GM23248 (cell line): ENCODE measurements around the gene PTPRD. TPM values are rescaled to one million over a fixed set of nuclear protein-coding genes. Genes with fewer than 3 reads are reported as not detected.

Source experiments
- DNase-seq: peaks from one replicate; pipeline ENCODE4 v3.0.0-alpha.2; 2015
- H2AFZ ChIP-seq: fragments of 200-600 bp; sonication (generic); 2 replicates; pipeline ENCODE4 v1.6.1; 2016; ENCODE audit warnings: antibody characterized with exemption
- H3F3A ChIP-seq: fragments of 200-600 bp; sonication (generic); 2 replicates; pipeline ENCODE4 v1.6.1; 2016; ENCODE audit warnings: mild to moderate bottlenecking, antibody characterized with exemption, mixed run types; ENCODE audit not compliant: insufficient read depth
- H3K27ac ChIP-seq: fragments of 200-600 bp; sonication (generic); 2 replicates; pipeline ENCODE4 v1.5.1; 2016; ENCODE audit warnings: mild to moderate bottlenecking
- H3K27me3 ChIP-seq: fragments of 200-600 bp; sonication (generic); replicated peaks from 2 replicates; pipeline ENCODE4 v1.6.1; 2016; ENCODE audit warnings: mild to moderate bottlenecking; ENCODE audit not compliant: insufficient read depth
- H3K36me3 ChIP-seq: fragments of 200-600 bp; sonication (generic); 2 replicates; pipeline ENCODE4 v1.6.1; 2016; ENCODE audit warnings: low read depth, mild to moderate bottlenecking
- H3K4me1 ChIP-seq: fragments of 200-600 bp; sonication (generic); 2 replicates; pipeline ENCODE4 v1.6.1; 2016; ENCODE audit warnings: mild to moderate bottlenecking; ENCODE audit not compliant: insufficient read depth
- H3K4me2 ChIP-seq: fragments of 200-600 bp; sonication (generic); one replicate; pipeline ENCODE4 v1.6.1; 2016; ENCODE audit warnings: mild to moderate bottlenecking; ENCODE audit not compliant: unreplicated experiment
- H3K4me3 ChIP-seq: fragments of 200-600 bp; sonication (generic); 2 replicates; pipeline ENCODE4 v1.5.1; 2016; ENCODE audit warnings: mild to moderate bottlenecking
- H3K79me2 ChIP-seq: fragments of 200-600 bp; sonication (generic); 2 replicates; pipeline ENCODE4 v1.6.1; 2016; ENCODE audit warnings: mild to moderate bottlenecking; ENCODE audit not compliant: insufficient read depth
- H3K9ac ChIP-seq: fragments of 200-600 bp; sonication (generic); 2 replicates; pipeline ENCODE4 v1.6.1; 2016; ENCODE audit warnings: mild to moderate bottlenecking
- H3K9me2 ChIP-seq: fragments of 200-600 bp; sonication (generic); 2 replicates; pipeline ENCODE4 v1.6.1; 2016; ENCODE audit warnings: mixed run types, mild to moderate bottlenecking, moderate library complexity; ENCODE audit not compliant: insufficient read depth
- H3K9me3 ChIP-seq: fragments of 200-600 bp; sonication (generic); one replicate; pipeline ENCODE4 v1.6.1; 2017; ENCODE audit warnings: low read depth
- H4K20me1 ChIP-seq: fragments of 200-600 bp; sonication (generic); 2 replicates; pipeline ENCODE4 v1.6.0; 2016; ENCODE audit not compliant: insufficient read depth
- EZH2 ChIP-seq: fragments of 200-600 bp; sonication (generic); IDR thresholded peaks from 2 replicates; pipeline ENCODE4 v1.6.1; 2018; ENCODE audit warnings: antibody characterized with exemption, mild to moderate bottlenecking; ENCODE audit not compliant: insufficient read depth, poor library complexity, severe bottlenecking
- EZH2phosphoT487 ChIP-seq: fragments of 200-600 bp; sonication (generic); IDR thresholded peaks from 2 replicates; pipeline ENCODE4 v1.6.1; 2018; ENCODE audit warnings: antibody characterized with exemption, moderate library complexity, mild to moderate bottlenecking, low read depth; ENCODE audit not compliant: insufficient read depth
- WGBS, 2 experiments: methylation state at CpG; one replicate each; pipeline ENCODE4 v1.1.6; 2015 to 2017; ENCODE audit warnings: low lambda C conversion rate in 2 of 2, low coverage in 1 of 2; ENCODE audit errors: missing lambda C conversion rate in 2 of 2; 5-methylcytosine and 5-hydroxymethylcytosine counted together
- in situ Hi-C: fragments of 300-500 bp; cut with MboI; formaldehyde crosslinking; loops from 2 replicates; pipeline ENCODE4 v1.15.0; 2020
- polyA plus RNA-seq: library from polyadenylated mRNA; unstranded; fragments of >200 nt; fragmentation: Nextera tagmentation; extraction: Ambion mirVana; gene quantifications from 2 replicates; pipeline ENCODE4 v1.2.1, GENCODE V29; 2016
- total RNA-seq: library from RNA; depleted of rRNA; stranded (reverse); fragments of >200 nt; shearing (Covaris generic); gene quantifications from 2 replicates; pipeline ENCODE4 v1.2.3, GENCODE V29; 2014

Gene PTPRD
- total and polyA plus RNA-seq, 2 experiments from 2014 or later = 0.05 TPM; not detected in 1

DNA sequence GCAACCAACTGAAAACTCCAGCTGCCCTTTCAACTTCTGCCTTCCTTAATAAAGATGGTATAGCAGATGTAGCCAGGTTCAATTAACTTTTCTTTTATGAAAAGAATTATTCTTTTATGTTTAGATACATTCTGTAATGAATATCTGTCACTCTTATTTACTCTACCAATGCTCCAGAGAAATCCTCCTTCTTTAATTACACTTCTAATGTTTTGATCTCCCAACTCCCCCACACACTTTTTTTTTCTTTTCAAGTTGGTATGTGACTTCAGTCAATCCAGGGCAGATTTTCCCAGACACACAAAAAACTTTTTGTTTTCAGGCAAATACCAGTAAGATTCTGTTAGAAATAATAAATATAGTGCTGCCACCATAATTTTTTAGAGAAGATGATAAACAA is 1813.2 kb downstream of the PTPRD start:
- TF ChIP-seq EZH2 (no peak), EZH2phosphoT487 (no peak)
- Histone ChIP-seq H3K27me3 (no peaks in the 10 kb centered on the region), H3K9me3 (peaks cover 4% of the 10 kb centered on the region), H3K4me2 (no peak overlapping the region), H3K4me1 (no peaks in the 10 kb centered on the region), H2AFZ (no peak overlapping the region), H3K4me3 (no peak overlapping the region), H3K9me2 (no peaks in the 10 kb centered on the region), H3K36me3 (no peaks in the 10 kb centered on the region), H3K27ac (no peak overlapping the region), H3K9ac (no peak overlapping the region), H3K79me2 (no peaks in the 10 kb centered on the region), H3F3A (no peaks in the 10 kb centered on the region), H4K20me1 (no peaks in the 10 kb centered on the region)
- in situ Hi-C loops = no loop called here
- no peak for DNase-seq

DNA sequence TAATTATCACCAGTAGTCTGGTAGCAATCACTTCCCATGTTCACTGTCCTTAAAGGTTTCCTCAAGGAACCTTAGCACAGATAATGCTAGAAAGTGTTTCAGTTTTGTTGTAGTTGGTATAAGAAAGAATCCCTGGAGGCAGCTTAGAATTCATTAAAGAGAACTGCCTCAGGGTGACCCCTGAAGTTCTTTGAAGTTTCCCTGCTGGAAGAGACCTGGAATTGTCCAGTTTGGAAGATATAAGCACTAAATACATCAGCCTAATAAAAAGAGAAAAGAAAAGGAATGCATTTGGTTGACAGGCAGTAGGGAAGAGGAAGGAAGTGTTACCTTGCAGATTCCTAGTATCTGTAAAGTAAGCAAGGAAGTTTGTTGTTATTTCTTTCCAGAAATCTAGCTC is 1813.6 kb downstream of the PTPRD start:
- no peak for TF ChIP-seq EZH2phosphoT487
- TF ChIP-seq EZH2 = no peak
- Histone ChIP-seq H3K4me1 (no peaks in the 10 kb centered on the region), H3K36me3 (no peaks in the 10 kb centered on the region), H3K4me3 (no peak overlapping the region), H3K4me2 (no peak overlapping the region), H3K9ac (no peak overlapping the region), H3K27me3 (no peaks in the 10 kb centered on the region), H2AFZ (no peak overlapping the region), H3K9me3 (peaks cover 4% of the 10 kb centered on the region), H4K20me1 (no peaks in the 10 kb centered on the region), H3F3A (no peaks in the 10 kb centered on the region), H3K27ac (no peak overlapping the region), H3K79me2 (no peaks in the 10 kb centered on the region), H3K9me2 (no peaks in the 10 kb centered on the region)
- in situ Hi-C loops = no loop called here
- DNase-seq = no peak

DNA sequence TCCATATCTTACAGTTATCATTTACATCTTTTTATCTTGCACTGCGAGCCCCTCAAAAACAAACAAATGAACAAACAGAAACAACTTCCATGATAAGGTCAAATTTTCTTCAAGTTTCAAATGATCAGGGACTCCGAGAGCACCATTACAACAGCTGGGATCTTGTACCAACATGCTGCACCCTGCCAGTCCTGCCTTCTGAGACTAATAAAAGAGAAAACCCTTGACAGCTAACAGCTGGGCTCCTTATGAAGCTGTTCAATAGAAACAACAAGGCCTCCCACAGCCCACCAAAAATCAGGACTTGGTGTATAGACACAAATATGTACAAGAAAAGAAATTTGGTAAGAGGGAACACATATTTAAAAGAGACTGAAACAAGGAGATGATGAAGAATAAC is 1828.0 kb downstream of the PTPRD start:
- Histone ChIP-seq H3K4me1 (no peaks in the 10 kb centered on the region), H3K4me2 (no peak overlapping the region), H4K20me1 (no peaks in the 10 kb centered on the region), H3K4me3 (no peak overlapping the region), H3K9me2 (no peaks in the 10 kb centered on the region; the same call in 1 of the 2 replicates), H3K79me2 (no peaks in the 10 kb centered on the region), H3K9ac (no peak overlapping the region), H3K9me3 (no peaks in the 10 kb centered on the region), H3K36me3 (no peaks in the 10 kb centered on the region), H3K27me3 (no peaks in the 10 kb centered on the region), H3F3A (no peaks in the 10 kb centered on the region), H2AFZ (no peak overlapping the region), H3K27ac (no peak overlapping the region)
- DNase-seq = no peak
- TF ChIP-seq EZH2 (no peak), EZH2phosphoT487 (no peak)
- in situ Hi-C loops = no loop called here
- WGBS, 2 experiments = 0 to 11% methylated on average over 2 of the region's 2 CpGs

DNA sequence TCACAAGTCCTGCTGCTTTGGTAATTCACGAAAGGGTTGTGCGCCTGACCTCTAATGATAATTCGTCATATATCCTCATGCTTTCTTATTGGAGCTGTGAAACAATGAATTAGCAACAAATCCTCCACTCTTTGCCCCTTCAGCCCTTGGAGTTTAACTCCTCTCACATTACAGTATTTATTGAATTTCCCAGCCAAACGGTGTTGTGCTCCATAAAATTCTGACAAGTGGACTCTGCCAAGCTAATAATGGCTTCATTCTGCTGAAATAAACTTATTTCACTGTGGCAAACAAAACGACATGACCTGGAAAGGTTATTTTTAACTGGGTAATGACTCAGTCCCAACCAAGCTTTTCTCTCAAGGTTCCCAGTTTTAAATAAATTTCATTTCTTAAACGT is 1828.9 kb downstream of the PTPRD start:
- Histone ChIP-seq H3K9me2 (no peaks in the 10 kb centered on the region; the same call in 1 of the 2 replicates), H3K9ac (no peak overlapping the region), H3K4me1 (no peaks in the 10 kb centered on the region), H3K36me3 (no peaks in the 10 kb centered on the region), H3K27ac (no peak overlapping the region), H3K27me3 (no peaks in the 10 kb centered on the region), H3K4me2 (no peak overlapping the region), H2AFZ (no peak overlapping the region), H3K9me3 (no peaks in the 10 kb centered on the region), H3K79me2 (no peaks in the 10 kb centered on the region), H4K20me1 (no peaks in the 10 kb centered on the region), H3F3A (no peaks in the 10 kb centered on the region), H3K4me3 (no peak overlapping the region)
- TF ChIP-seq EZH2phosphoT487 (no peak), EZH2 (no peak)
- DNase-seq = no peak
- 29% methylated on average over 6 of the region's 6 CpGs for WGBS, 2 experiments
- in situ Hi-C loops = no loop called here

DNA sequence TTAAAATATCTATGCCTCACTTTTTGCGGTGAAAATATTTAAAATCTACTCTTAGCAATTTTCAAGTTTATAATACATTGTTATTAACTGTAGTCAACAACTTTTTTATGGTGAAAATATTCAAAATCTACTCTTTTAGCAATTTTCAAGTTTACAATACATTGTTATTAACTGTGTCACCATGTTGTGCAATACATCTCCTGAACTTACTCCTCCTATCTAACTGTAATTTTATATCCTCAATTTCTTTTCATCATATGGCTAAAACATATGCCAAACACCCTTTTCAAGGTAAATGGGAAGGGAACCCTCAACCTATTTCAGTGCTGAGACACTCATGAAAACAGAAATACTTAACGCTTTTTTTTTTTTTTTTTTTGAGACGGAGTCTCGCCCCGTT is 1830.6 kb downstream of the PTPRD start:
- in situ Hi-C loops = no loop called here
- WGBS, 2 experiments = 63 to 73% methylated on average over 5 of the region's 5 CpGs

More for the DNA sequence above, 1830.6 kb downstream of the PTPRD start:
- Histone ChIP-seq H4K20me1 (no peaks in the 10 kb centered on the region), H3K79me2 (no peaks in the 10 kb centered on the region), H3K9ac (no peak overlapping the region), H3K9me2 (no peaks in the 10 kb centered on the region; the same call in 1 of the 2 replicates), H3K4me2 (no peak overlapping the region), H3F3A (no peaks in the 10 kb centered on the region), H3K27ac (no peak overlapping the region), H3K4me1 (no peaks in the 10 kb centered on the region), H3K36me3 (no peaks in the 10 kb centered on the region), H2AFZ (no peak overlapping the region), H3K27me3 (no peaks in the 10 kb centered on the region), H3K4me3 (no peak overlapping the region), H3K9me3 (no peaks in the 10 kb centered on the region)
- no peak for DNase-seq
- TF ChIP-seq EZH2 (no peak), EZH2phosphoT487 (no peak)
